GM21515 (cell line): ENCODE results near the gene TBCC.

Source experiments
- ATAC-seq: cut with Tn5 transposase; IDR thresholded peaks from one replicate; pipeline ENCODE4 v1.9.1; 2021; ENCODE audit not compliant: unreplicated experiment

Gene TBCC

GRCh38 chr6:42697268-42697655 lies 48.6 kb downstream of the TBCC start:
- ATAC-seq = no peak

- no peak for ATAC-seq
Measured at GRCh38 chr6:42696526-42697267, 49.2 kb downstream of the TBCC start.

DNA sequence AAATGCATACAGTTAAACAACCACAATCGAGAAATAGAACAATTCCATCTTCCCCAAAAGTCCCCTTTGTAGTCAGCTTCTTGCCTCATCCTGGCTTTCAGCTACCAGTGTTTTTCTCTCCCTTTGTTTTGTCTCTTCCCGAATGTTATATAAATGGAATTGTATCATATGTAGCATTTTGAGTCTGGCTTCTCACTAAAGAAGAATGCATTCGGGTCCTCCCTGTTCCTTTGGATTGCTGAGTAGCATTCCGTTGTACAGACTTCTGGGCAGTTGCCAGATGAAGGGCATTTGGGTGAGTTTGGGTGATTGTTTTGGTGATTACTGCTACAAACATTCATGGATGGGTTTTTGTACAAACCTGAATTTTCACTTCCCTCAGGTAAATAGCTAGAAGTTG lies 51.3 kb downstream of the TBCC start:
- ATAC-seq = no peak
